ENCODE data around the gene NAGPA. TPM values are rescaled to one million over a fixed set of nuclear protein-coding genes. Genes with fewer than 3 reads are reported as not detected.

Gene NAGPA
- total RNA-seq, 1 experiment from 2014 or later = 12.5 TPM

GRCh38 chr16:5022521-5022920, 11.2 kb downstream of the NAGPA start:
- ChIA-PET POLR2A (no interaction called here), CTCF (no interaction called here)
- no peaks in the 10 kb centered on the region for H3K36me3 Mint-ChIP-seq

GRCh38 chr16:5020551-5020950, 13.2 kb downstream of the NAGPA start:
- Mint-ChIP-seq H3K27ac (no peak overlapping the region), H3K36me3 (no peaks in the 10 kb centered on the region), H3K4me3 (no peak overlapping the region), H3K27me3 (ENCODE audit: low read depth) (no peaks in the 10 kb centered on the region; the same call in 1 of the 2 replicates), H3K4me1 (no peaks in the 10 kb centered on the region), H3K9me3 (no peaks in the 10 kb centered on the region)
- DNase-seq (ENCODE audit: low spot score) = no peak
- CTCF ChIA-PET = interaction anchor here (0.6 to 1.7 kb wide), 4 partner anchors 32 to 187 kb away, joined by 3 to 4 read pairs (median 3); partner anchors contain the start of gene SEC14L5
- ATAC-seq = no peak
- no peak for TF ChIP-seq MAX (CRISPR knock-in tag; IDR thresholded peaks at IDR 0.05)
- no peak for TF ChIP-seq PRRX2 (CRISPR knock-in tag; IDR thresholded peaks at IDR 0.05)
- TF ChIP-seq TEAD1 (CRISPR knock-in tag; IDR thresholded peaks at IDR 0.05) = no peak
- TF ChIP-seq E2F5 (CRISPR knock-in tag; IDR thresholded peaks at IDR 0.05) = no peak
- no peak for TF ChIP-seq USF2 (CRISPR knock-in tag; IDR thresholded peaks at IDR 0.05)
- TF ChIP-seq ZBTB43 (CRISPR knock-in tag; IDR thresholded peaks at IDR 0.05) = no peak
- no peak for TF ChIP-seq ATF2 (CRISPR knock-in tag; IDR thresholded peaks at IDR 0.05; ENCODE audit: borderline replicate concordance, low read depth)
- no peak for TF ChIP-seq EMX1 (CRISPR knock-in tag; IDR thresholded peaks at IDR 0.05)
- no peak for TF ChIP-seq RELA (CRISPR knock-in tag; IDR thresholded peaks at IDR 0.05; ENCODE audit: borderline replicate concordance)
- TF ChIP-seq NR3C1 (CRISPR knock-in tag; conservative IDR thresholded peaks at IDR 0.05; ENCODE audit: low read depth) = no peak
- no peak for TF ChIP-seq ZNF281 (CRISPR knock-in tag; IDR thresholded peaks at IDR 0.05)
- no peak for TF ChIP-seq E2F1 (CRISPR knock-in tag; IDR thresholded peaks at IDR 0.05)
- no peak for TF ChIP-seq CDX4 (CRISPR knock-in tag; IDR thresholded peaks at IDR 0.05; ENCODE audit: borderline replicate concordance)
- POLR2A ChIA-PET = interaction anchor here (0.7 to 1.6 kb wide), 2 partner anchors 10 to 61 kb away, joined by 3 to 5 read pairs; no protein-coding TSS in a partner anchor

More at GRCh38 chr16:5022521-5022920, 11.2 kb downstream of the NAGPA start:
- Mint-ChIP-seq H3K27me3 (ENCODE audit: low read depth) (no peaks in the 10 kb centered on the region), H3K27ac (no peak overlapping the region), H3K4me3 (no peak overlapping the region), H3K9me3 (no peaks in the 10 kb centered on the region), H3K4me1 (no peaks in the 10 kb centered on the region)
- TF ChIP-seq ATF1 (CRISPR knock-in tag; IDR thresholded peaks at IDR 0.05) (no peak), MAX (CRISPR knock-in tag; IDR thresholded peaks at IDR 0.05) (no peak), STAT6 (CRISPR knock-in tag; conservative IDR thresholded peaks at IDR 0.05; ENCODE audit: low read depth) (no peak), MYBL2 (CRISPR knock-in tag; IDR thresholded peaks at IDR 0.05) (no peak)
- DNase-seq (ENCODE audit: low spot score) (no peak), ATAC-seq (no peak)

Measured in WTC11 (cell line).